Activated CD8-positive, alpha-beta memory T cell treated with anti-CD3 and anti-CD28 coated beads for 24 hours (primary cell): Measurements from ENCODE around the gene TUBG2.
A peak's percentile ranks its signal among the peaks of the same experiment; 100 is the strongest.
"Not testable (repeated sequence)": the region's sequence is repeated elsewhere in the genome, so short reads cannot be mapped to it uniquely, and the experiment has no call there.

ENCODE experiments used
- DNase-seq: peaks from one replicate; pipeline ENCODE4 v3.0.0-alpha.2; 2020

Gene TUBG2

GRCh38 chr17:42655528-42655927, 3.6 kb upstream of the TUBG2 start:
- no peak for DNase-seq

GRCh38 chr17:42657824-42658588, 1.1 kb upstream of the TUBG2 start:
- no peak for DNase-seq

GRCh38 chr17:42659932-42660274, 819 bp downstream of the TUBG2 start:
- DNase-seq: not testable (repeated sequence)

GRCh38 chr17:42660692-42661345, 1.7 kb downstream of the TUBG2 start:
- DNase-seq: no peak

- DNase-seq: no peak
Measured at GRCh38 chr17:42665581-42666001, 6.5 kb downstream of the TUBG2 start.

GRCh38 chr17:42666126-42666525, 7.0 kb downstream of the TUBG2 start:
- DNase-seq: not testable (repeated sequence)

- DNase-seq: no peak
Measured at GRCh38 chr17:42667088-42667951, 8.2 kb downstream of the TUBG2 start.

GRCh38 chr17:42669705-42669976, 10.6 kb downstream of the TUBG2 start:
- no peak for DNase-seq

GRCh38 chr17:42669977-42670788, 11.1 kb downstream of the TUBG2 start:
- peak; percentile 76 for DNase-seq

GRCh38 chr17:42670789-42671657, 11.9 kb downstream of the TUBG2 start:
- no peak for DNase-seq

- DNase-seq: no peak
Measured at GRCh38 chr17:42672038-42672437, 13.0 kb downstream of the TUBG2 start.

GRCh38 chr17:42673266-42673884, 14.3 kb downstream of the TUBG2 start:
- DNase-seq: no peak

GRCh38 chr17:42673885-42674754, 15.0 kb downstream of the TUBG2 start:
- no peak for DNase-seq

GRCh38 chr17:42674755-42675347, 15.8 kb downstream of the TUBG2 start:
- no peak for DNase-seq

- DNase-seq: no peak
Measured at GRCh38 chr17:42675348-42675964, 16.4 kb downstream of the TUBG2 start.

- DNase-seq: no peak
Measured at GRCh38 chr17:42675965-42676423, 16.9 kb downstream of the TUBG2 start.

GRCh38 chr17:42676424-42677011, 17.4 kb downstream of the TUBG2 start, which contains the start of gene PLEKHH3:
Gene PLEKHH3 (minus strand): TSS chr17:42676994. CDS start chr17:42676563, 431 bp downstream.
- DNase-seq: peak; percentile 72

GRCh38 chr17:42677012-42677857, 18.2 kb downstream of the TUBG2 start:
- DNase-seq: peak; percentile 98
